GM10847 (cell line): Measurements from ENCODE around the gene ANXA6.

Source experiments
- POLR2A ChIP-seq: IDR thresholded peaks from 2 replicates; pipeline ENCODE4 v1.6.1; 2011; ENCODE audit not compliant: insufficient read length; ENCODE audit errors: extremely low read depth

The ANXA6 gene

GRCh38 chr5:151144922-151145321, 12.7 kb downstream of the ANXA6 start:
- no peak for TF ChIP-seq POLR2A

- TF ChIP-seq POLR2A = no peak
Observed at GRCh38 chr5:151144275-151144674, 13.3 kb downstream of the ANXA6 start.

GRCh38 chr5:151143645-151144044, 13.9 kb downstream of the ANXA6 start:
- TF ChIP-seq POLR2A = no peak

- no peak for TF ChIP-seq POLR2A
Observed at GRCh38 chr5:151142933-151143332, 14.6 kb downstream of the ANXA6 start.

GRCh38 chr5:151141535-151141934, 16.0 kb downstream of the ANXA6 start:
- TF ChIP-seq POLR2A = peak; percentile 32

- no peak for TF ChIP-seq POLR2A
Observed at GRCh38 chr5:151140686-151141459, 16.7 kb downstream of the ANXA6 start.

- TF ChIP-seq POLR2A = no peak
Observed at GRCh38 chr5:151139646-151140045, 17.9 kb downstream of the ANXA6 start.

- TF ChIP-seq POLR2A = no peak
Observed at GRCh38 chr5:151139015-151139414, 18.6 kb downstream of the ANXA6 start.

- no peak for TF ChIP-seq POLR2A
Observed at GRCh38 chr5:151138114-151138513, 19.5 kb downstream of the ANXA6 start.

- no peak for TF ChIP-seq POLR2A
Observed at GRCh38 chr5:151137067-151137825, 20.3 kb downstream of the ANXA6 start.

- no peak for TF ChIP-seq POLR2A
Observed at GRCh38 chr5:151134228-151134627, 23.4 kb downstream of the ANXA6 start.

- TF ChIP-seq POLR2A = no peak
Observed at GRCh38 chr5:151132963-151133362, 24.6 kb downstream of the ANXA6 start.

GRCh38 chr5:151130922-151131891, 26.4 kb downstream of the ANXA6 start:
- no peak for TF ChIP-seq POLR2A

- no peak for TF ChIP-seq POLR2A
Observed at GRCh38 chr5:151130235-151130921, 27.2 kb downstream of the ANXA6 start.

- no peak for TF ChIP-seq POLR2A
Observed at GRCh38 chr5:151128817-151129216, 28.8 kb downstream of the ANXA6 start.

- TF ChIP-seq POLR2A = no peak
Observed at GRCh38 chr5:151127926-151128325, 29.7 kb downstream of the ANXA6 start.
